ENCODE data around the gene SARS2. TPM values are rescaled to one million over a fixed set of nuclear protein-coding genes. Genes with fewer than 3 reads are reported as not detected.
"Not testable (repeated sequence)": the region's sequence is repeated elsewhere in the genome, so short reads cannot be mapped to it uniquely, and the experiment has no call there.

SARS2 gene
- total RNA-seq, 2 donors from 2014 or later = 27.2 to 37.2 TPM

DNA sequence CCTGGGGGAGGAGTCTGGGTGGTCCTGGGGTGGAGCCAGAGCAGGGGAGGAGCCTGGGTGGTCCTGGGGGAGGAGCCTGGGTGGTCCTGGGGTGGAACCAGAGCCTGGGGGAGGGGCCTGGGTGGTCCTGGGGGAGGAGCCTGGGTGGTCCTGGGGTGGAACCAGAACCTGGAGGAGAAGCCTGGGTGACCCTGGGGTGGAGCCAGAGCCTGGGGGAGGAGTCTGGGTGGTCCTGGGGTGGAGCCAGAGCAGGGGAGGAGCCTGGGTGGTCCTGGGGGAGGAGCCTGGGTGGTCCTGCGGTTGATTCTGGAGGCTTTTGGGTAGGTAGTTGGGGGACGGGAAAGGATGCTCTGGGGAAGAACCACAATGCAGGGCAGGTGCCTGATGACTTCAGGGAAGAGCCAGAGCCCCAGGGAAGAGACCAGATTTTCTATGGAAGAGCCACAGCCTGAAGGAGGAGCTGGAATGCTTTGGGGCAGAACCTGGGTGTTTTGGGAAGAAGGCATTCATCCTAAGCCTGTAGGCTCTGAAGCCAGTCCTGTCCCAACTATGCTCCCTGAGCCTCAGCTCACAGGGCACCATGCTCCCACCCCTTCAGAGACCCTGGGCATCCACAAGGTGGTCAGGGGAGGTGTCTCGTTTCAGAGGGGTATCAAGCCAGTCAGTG, 15.1 kb upstream of the SARS2 start:
- Histone ChIP-seq H3K27me3 (no peaks in the 10 kb centered on the region), H3K9me3 (no peaks in the 10 kb centered on the region), H3K9ac (ENCODE audit: low read depth in 2 of 2, low read length in 2 of 2) (no peak overlapping the region), H3K27ac (no peak overlapping the region), H3K4me3 (no peak overlapping the region), H3K36me3 (no peaks in the 10 kb centered on the region), H3K4me1 (peaks cover 6% of the 10 kb centered on the region)
- TF ChIP-seq, protein P1, sequence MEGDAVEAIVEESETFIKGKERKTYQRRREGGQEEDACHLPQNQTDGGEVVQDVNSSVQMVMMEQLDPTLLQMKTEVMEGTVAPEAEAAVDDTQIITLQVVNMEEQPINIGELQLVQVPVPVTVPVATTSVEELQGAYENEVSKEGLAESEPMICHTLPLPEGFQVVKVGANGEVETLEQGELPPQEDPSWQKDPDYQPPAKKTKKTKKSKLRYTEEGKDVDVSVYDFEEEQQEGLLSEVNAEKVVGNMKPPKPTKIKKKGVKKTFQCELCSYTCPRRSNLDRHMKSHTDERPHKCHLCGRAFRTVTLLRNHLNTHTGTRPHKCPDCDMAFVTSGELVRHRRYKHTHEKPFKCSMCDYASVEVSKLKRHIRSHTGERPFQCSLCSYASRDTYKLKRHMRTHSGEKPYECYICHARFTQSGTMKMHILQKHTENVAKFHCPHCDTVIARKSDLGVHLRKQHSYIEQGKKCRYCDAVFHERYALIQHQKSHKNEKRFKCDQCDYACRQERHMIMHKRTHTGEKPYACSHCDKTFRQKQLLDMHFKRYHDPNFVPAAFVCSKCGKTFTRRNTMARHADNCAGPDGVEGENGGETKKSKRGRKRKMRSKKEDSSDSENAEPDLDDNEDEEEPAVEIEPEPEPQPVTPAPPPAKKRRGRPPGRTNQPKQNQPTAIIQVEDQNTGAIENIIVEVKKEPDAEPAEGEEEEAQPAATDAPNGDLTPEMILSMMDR (IDR thresholded peaks at IDR 0.05) = no peak
- DNase-seq = no peak
- intact Hi-C loops (cut with DNase I) = no loop called here

DNA sequence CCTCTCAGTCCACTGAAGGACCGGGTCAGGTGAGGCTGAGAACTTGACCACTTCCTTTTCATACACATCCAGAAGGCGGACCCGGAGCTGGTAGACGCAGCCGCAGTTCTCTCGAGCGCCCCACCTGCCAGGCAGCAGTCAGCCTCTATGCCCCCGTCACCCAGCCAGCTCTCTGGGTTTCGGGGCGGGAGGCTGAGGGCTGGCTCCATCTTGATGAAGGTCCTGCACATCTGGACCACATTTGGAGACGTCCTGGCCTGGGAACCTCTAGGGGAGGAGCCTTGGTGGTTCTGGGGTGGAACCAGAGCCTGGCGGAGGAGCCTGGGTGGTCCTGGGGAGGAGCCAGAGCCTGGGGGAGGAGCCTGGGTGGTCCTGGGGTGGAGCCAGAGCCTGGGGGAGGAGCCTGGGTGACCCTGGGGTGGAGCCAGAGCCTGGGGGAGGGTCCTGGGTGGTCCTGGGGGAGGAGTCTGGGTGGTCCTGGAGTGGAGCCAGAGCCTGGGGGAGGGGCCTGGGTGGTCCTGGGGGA, 14.5 kb upstream of the SARS2 start:
- DNase-seq = no peak
- no peaks in the 10 kb centered on the region for H3K36me3 ChIP-seq
- H3K9ac ChIP-seq (ENCODE audit: low read depth in 2 of 2, low read length in 2 of 2) = no peak overlapping the region
- TF ChIP-seq, protein P1 (IDR thresholded peaks at IDR 0.05) = no peak
- H3K4me1 ChIP-seq = peaks cover 2% of the 10 kb centered on the region
- no peaks in the 10 kb centered on the region for H3K27me3 ChIP-seq
- H3K27ac ChIP-seq = no peak overlapping the region
- no peak overlapping the region for H3K4me3 ChIP-seq
- H3K9me3 ChIP-seq = no peaks in the 10 kb centered on the region
- intact Hi-C loops (cut with DNase I) = no loop called here

DNA sequence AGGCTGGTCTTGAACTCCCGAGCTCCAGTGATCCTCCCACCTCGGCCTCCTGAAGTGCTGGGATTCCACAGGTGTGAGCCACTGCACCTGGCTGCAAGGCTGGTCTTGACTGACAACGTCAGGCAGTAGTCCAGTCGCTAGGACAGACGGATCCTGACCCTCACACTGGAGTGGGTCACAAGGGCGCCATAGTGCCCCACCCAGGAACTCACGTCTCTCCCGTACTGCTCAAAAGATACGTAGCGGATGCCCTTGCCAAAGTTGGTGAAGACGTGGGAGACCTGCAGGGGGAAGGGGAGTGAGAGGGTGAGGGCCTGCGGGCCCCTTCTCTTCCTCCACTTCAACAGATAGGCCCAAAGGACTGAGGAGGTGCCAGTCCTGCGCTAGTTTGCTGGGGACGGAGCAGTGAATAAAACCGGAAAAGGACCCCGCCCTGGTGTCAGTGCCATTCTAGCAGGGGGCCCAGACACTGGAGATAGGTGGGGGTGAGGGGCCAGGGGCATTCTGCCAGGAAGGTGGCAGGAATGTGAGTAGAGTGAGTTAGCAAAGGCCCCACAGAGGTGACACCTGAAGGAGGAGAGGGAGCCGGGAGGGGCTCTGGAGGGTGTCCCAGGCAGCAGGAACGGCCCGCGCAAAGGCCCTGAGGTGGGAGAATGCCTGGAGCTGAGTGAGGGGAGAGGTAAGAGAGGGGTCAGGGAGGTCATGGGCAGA, 12.1 kb upstream of the SARS2 start:
- intact Hi-C loops (cut with DNase I) = no loop called here
- TF ChIP-seq, protein P1 (IDR thresholded peaks at IDR 0.05) = no peak
- Histone ChIP-seq H3K4me3 (no peak overlapping the region), H3K9ac (ENCODE audit: low read depth in 2 of 2, low read length in 2 of 2) (no peak overlapping the region), H3K27me3 (no peaks in the 10 kb centered on the region), H3K9me3 (no peaks in the 10 kb centered on the region), H3K27ac (no peak overlapping the region), H3K36me3 (no peaks in the 10 kb centered on the region), H3K4me1 (no peaks in the 10 kb centered on the region)
- no peak for DNase-seq

DNA sequence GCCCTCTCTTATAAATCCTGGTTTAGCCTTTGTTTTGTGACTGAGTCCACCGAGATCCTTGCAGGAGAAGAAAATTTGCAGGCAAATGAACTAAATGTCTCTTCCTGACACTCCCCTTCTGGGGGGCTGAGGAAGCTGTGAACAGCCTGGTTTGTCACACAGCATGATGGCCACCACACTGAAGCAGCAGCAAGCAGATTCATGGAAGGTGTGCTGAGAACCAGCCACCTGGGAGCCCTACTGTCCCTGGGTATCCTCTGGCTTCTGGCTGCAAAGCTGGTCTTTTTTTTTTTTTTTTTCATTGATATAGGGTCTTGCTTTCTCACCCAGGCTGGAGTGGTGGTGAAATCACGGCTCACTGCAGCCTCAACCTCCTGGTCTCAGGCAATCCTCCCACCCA, 11.4 kb upstream of the SARS2 start:
- Histone ChIP-seq H3K36me3 (no peaks in the 10 kb centered on the region), H3K4me1 (no peaks in the 10 kb centered on the region), H3K27me3 (no peaks in the 10 kb centered on the region), H3K4me3 (no peak overlapping the region), H3K27ac (no peak overlapping the region), H3K9ac (ENCODE audit: low read depth in 2 of 2, low read length in 2 of 2) (no peak overlapping the region), H3K9me3 (no peaks in the 10 kb centered on the region)
- no peak for DNase-seq
- intact Hi-C loops (cut with DNase I) = no loop called here
- TF ChIP-seq, protein P1 (IDR thresholded peaks at IDR 0.05) = no peak

DNA sequence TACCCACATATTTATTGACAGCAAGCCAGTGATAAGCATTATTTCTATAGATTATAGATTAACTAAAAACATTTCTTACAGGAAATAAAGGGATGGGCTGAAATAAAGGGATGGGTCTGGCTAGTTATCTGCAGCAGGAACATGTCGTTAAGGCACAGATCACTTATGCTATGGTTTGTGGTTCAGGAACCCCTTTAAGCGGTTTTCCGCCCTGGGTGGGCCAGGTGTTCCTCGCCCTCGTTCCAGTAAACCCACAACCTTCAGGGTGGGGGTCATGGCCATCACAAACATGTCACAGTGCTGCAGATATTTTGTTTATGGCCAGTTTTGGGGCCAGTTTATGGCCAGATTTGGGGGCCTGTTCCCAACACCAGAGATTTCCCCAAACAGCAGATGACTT, 10.9 kb upstream of the SARS2 start:
- DNase-seq; H3K9ac ChIP-seq (ENCODE audit: low read depth in 2 of 2, low read length in 2 of 2); H3K27me3 ChIP-seq; H3K4me3 ChIP-seq; H3K27ac ChIP-seq; H3K9me3 ChIP-seq; H3K4me1 ChIP-seq; H3K36me3 ChIP-seq; intact Hi-C loops (cut with DNase I): not testable (repeated sequence)

DNA sequence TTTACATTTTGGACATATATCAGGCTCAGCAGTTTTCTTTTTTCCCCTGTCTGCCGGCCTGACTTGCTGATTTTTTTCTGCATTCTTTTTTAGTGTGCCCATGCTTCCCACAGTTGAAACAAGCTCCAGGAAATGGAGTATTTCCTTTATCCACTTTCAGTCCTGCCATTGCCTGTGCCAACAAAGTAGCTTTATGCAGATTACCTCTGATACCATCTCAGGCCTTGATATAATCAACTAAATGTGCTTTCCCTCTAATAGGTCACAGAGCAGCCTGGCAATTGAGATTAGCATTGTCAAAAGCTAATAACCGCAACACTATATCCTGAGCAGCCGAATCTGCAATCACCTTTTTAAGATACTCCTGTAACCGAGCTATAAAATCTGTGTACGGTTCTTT, 9.4 kb upstream of the SARS2 start:
- H3K9me3 ChIP-seq = no peaks in the 10 kb centered on the region
- no peaks in the 10 kb centered on the region for H3K4me1 ChIP-seq
- H3K4me3 ChIP-seq = no peak overlapping the region
- no peak overlapping the region for H3K27ac ChIP-seq
- no peaks in the 10 kb centered on the region for H3K36me3 ChIP-seq
- no peak for DNase-seq
- TF ChIP-seq, protein P1 (IDR thresholded peaks at IDR 0.05) = no peak
- no peak overlapping the region for H3K9ac ChIP-seq (ENCODE audit: low read depth in 2 of 2, low read length in 2 of 2)
- intact Hi-C loops (cut with DNase I) = no loop called here
- H3K27me3 ChIP-seq = no peaks in the 10 kb centered on the region

Measured in colonic mucosa (tissue), 4 donors.